Ecto neural progenitor cell (in vitro differentiated cells): ENCODE data around the gene ATG14.
"Not testable (repeated sequence)": the region's sequence is repeated elsewhere in the genome, so short reads cannot be mapped to it uniquely, and the experiment has no call there.

Source experiments
- DNase-seq: peaks from one replicate; pipeline ENCODE4 v3.0.0-alpha.2; 2018; ENCODE audit warnings: low spot score

ATG14 gene

GRCh38 chr14:55411426-55412389, at the start of gene ATG14:
Gene ATG14, minus strand, starts transcription at chr14:55411830. Its CDS starts 8 bp downstream, at chr14:55411822.
- peak; percentile 91 for DNase-seq

- no peak for DNase-seq
Measured at GRCh38 chr14:55458800-55459515, 47.3 kb upstream of the ATG14 start.

GRCh38 chr14:55457496-55457895, 45.9 kb upstream of the ATG14 start:
- no peak for DNase-seq

- DNase-seq, result not testable (repeated sequence)
Measured at GRCh38 chr14:55456411-55456810, 44.8 kb upstream of the ATG14 start.

- DNase-seq, result no peak
Measured at GRCh38 chr14:55454264-55455002, 42.8 kb upstream of the ATG14 start.

- DNase-seq, result no peak
Measured at GRCh38 chr14:55451950-55452349, 40.3 kb upstream of the ATG14 start.

- no peak for DNase-seq
Measured at GRCh38 chr14:55451398-55451797, 39.8 kb upstream of the ATG14 start.

- no peak for DNase-seq
Measured at GRCh38 chr14:55450987-55451386, 39.4 kb upstream of the ATG14 start.

- DNase-seq, result no peak
Measured at GRCh38 chr14:55450539-55450938, 38.9 kb upstream of the ATG14 start.

GRCh38 chr14:55450124-55450523, 38.5 kb upstream of the ATG14 start:
- no peak for DNase-seq

GRCh38 chr14:55449116-55449515, 37.5 kb upstream of the ATG14 start:
- no peak for DNase-seq

- no peak for DNase-seq
Measured at GRCh38 chr14:55448141-55448614, 36.5 kb upstream of the ATG14 start.

GRCh38 chr14:55446833-55447232, 35.2 kb upstream of the ATG14 start:
- no peak for DNase-seq

GRCh38 chr14:55446127-55446736, 34.6 kb upstream of the ATG14 start:
- DNase-seq, result peak; percentile 74

- no peak for DNase-seq
Measured at GRCh38 chr14:55441286-55441685, 29.7 kb upstream of the ATG14 start.

GRCh38 chr14:55440385-55440784, 28.8 kb upstream of the ATG14 start, which contains the start of gene TBPL2:
Gene TBPL2, minus strand, starts transcription at chr14:55440616. Its CDS starts 167 bp downstream, at chr14:55440449.
- DNase-seq, result peak; percentile 69

GRCh38 chr14:55438066-55438683, 26.5 kb upstream of the ATG14 start:
- DNase-seq, result no peak

- DNase-seq, result no peak
Measured at GRCh38 chr14:55436931-55437330, 25.3 kb upstream of the ATG14 start.

GRCh38 chr14:55436519-55436918, 24.9 kb upstream of the ATG14 start:
- DNase-seq, result no peak

- no peak for DNase-seq
Measured at GRCh38 chr14:55434805-55435174, 23.2 kb upstream of the ATG14 start.
